Measurements from ENCODE around the gene CDC6. TPM values are rescaled to one million over a fixed set of nuclear protein-coding genes. Genes with fewer than 3 reads are reported as not detected.

The CDC6 gene
- total RNA-seq, 1 experiment from 2014 or later, result 17.6 TPM

DNA sequence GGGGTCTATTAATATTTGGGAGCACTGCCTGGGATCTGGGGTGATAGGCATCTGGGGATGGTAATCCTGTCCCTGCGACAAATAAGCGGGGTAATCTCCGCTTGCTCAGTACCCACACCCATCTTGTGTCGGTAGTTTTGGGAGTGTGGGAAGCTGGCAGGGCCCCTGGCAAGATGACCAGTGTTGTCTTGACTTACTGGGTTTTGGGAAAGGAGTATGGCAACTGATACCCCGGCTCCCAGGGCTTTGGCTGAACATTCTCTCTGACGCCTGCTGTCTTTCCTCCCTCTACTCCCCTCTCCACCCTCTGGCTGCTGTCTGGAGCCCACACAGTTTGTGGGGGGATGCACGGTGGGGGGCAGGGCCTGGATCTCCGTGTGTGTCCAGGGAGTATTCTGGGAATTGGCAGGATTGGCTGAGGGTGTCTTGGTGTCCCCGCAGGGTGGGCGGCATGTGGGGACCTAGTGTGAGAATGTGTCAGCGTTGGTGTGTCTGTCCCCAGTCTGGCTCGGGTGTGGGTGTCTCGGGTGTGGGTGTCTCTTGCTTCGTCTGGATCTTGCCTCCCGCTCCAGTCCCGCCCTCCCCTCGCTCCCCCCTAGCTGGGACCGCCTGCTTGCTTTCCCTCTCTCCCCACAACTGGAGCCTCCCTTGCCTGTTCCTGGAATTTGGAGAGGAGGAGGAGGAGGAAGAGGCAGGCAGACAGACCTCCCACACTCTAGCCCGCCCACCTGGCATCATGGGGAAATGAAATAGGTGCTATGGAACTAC, 33.3 kb downstream of the CDC6 start:
- no peak for DNase-seq (ENCODE audit: extremely low read depth, low read depth)

DNA sequence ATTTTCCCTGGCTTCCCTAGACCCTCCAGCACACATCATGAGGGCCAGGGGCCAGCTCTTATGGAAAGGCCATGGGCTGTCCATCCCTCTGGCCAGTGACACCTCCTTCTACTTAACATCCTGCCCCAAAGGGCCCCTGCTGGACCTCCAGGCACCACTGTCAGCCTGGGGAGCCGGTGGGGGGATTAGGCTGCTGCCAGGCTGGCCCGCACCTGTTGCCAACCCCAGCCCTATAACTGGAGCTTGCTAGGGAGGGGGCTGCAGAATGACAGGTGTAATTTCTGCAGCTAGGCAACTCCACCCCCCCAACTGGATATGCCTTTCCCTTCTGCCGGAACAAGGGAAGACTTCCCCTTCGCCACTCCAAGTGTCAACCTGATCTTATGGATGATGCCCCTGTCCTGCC, 33.8 kb downstream of the CDC6 start:
- DNase-seq (ENCODE audit: extremely low read depth, low read depth), result no peak

DNA sequence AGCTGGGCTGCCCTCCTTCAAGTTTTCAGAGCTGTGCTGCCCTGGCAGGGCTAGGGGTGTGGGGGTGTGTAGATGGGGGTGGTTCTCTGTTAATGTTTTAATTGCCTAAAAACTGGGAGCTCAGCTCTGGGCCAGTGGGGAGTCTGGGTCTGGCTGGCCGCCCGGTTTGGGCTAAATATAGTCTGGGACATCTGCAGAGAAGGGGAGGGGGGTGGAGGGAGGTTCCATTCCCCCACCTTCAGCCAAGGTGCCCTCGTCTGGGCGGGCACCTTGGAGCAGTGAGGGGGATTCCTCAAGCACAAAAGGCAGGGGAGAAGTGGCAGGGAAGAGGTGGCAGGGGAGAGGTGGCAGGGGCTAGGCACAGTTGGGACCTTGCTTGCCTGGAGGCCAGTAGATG, 34.3 kb downstream of the CDC6 start:
- no peak for DNase-seq (ENCODE audit: extremely low read depth, low read depth)

DNA sequence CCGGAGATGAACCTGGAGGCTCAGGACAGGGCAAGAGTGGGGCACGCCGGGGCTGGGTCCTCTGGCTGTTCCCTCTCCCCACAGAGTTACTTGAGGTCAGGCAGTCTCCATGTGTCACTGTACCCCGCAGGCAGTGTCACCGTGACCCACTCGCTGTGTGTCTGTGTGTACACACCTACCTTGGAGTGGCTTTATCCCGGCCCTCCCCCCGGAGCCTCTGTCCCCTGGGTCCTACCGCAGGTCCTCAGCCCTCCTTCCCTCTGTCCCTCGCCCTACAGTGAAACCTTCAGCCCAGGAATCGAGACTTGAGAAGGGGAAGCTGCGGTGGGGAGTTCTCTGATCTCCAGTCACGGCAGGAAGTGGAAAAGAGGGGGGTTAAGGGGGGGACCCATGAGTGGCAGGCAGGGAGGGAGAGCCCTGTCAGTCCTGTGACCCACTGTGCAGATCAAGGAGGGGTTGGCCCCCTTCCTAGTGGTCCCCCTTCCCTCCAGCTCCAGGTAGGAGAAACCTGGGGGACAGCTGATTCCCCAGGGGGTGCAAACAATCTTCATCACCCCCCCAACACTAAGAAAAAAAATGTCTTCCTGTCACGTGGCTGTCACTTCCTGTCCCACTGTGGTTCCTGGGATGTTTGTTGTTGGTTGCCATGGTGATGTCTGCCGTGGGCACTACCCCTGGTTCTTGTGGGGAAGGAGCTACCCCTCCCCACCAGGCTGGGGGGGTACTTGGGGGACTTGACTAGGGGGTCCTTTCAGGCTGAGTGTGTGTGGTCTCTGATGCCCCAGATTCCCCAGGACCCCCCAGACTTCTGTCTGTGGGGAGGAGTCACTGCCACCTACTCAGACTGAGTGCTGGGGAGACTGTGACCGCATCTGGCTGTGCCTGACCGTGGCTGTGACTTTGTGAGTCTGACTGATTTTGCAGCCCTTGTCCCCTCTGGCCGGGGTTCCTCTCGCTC, 35.0 kb downstream of the CDC6 start:
- DNase-seq (ENCODE audit: extremely low read depth, low read depth), result no peak

DNA sequence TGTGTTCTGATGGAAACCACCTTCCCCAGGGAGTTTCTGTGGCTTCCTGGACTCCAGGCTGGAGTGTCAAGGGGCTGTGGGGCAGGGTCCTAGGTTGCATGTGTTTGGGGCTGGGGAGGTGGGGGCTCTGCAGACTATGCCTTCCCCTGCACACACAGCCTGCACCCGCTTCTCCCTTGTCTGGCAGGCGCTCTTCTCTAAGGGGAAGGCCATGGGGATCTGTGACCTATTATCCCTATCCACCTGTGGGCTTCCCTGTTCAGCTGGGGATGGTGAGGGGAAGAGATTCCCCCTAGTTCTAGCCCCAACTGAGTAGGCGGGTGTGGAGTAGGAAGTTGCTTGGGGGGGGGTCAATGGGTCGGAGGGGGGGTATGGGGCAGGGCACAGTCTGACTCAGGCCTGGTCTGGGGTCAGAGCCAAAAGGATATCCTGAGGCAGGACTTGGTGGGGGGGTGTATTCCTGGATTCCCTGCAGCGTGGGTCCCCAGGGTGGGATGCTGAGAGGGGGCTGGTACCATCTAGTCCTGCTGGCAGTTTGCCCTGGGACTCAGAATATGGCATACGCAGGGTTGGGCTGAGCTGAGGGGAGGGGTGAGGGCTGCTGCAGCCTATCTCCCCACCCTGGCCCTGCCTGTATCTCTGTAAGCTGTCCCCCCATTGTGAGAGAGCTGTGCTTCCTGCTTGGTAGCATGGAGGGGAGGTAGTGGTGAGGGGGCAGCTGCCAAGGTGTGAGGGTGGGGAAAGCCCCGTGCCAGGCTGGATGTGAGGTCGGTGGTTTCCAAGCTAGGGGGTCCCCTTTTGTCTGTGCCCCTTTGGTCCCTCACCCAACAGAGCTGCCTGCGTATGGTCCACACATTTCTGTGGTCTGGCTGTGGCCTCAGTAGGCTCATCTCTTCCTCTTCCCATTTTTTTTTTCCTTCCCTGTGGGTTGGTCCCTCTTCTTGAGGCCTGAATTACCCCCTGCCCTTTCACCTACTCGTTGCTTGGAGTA, 36.0 kb downstream of the CDC6 start:
- no peak for DNase-seq (ENCODE audit: extremely low read depth, low read depth)

DNA sequence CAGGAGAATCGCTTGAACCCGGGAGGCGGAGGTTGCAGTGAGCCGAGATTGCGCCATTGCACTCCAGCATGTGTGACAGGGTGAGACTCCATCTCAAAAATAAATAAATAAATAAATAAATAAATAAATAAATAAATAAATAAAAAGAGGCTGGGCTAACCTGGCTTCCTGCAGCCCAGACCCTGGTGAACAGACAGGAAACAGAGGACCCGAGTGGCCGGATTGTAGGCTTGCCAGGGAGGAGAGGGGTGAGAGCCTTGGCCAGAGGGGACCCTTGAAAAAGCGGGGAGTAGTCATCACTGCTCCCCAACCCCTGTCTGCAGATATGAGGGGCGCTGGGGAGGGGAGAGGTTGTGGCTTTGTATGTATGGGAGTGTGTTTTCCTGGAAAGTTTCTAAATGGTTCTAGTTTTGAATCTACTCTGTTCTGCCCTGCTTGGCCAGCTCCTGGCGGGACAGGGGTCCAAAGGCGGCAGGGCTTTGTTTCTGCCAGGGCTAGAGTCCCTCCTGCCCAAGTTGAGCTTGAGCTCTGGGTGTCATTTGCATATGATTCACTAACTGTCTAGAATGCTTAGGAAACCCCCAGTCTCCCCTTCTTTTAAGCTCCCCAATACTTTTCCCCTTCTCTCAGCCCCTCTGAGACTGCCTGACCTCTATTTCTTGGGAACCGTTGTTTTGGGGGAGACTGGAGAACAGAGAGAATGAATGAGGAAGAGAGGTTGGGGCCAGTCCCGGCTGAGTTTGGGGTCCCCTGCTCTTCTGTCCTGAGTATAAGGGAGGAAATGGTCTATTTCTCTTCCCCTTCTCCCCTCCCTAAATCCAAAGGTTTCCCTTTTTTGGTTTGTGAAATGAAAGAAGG, 37.7 kb downstream of the CDC6 start:
- DNase-seq (ENCODE audit: extremely low read depth, low read depth), result no peak

DNA sequence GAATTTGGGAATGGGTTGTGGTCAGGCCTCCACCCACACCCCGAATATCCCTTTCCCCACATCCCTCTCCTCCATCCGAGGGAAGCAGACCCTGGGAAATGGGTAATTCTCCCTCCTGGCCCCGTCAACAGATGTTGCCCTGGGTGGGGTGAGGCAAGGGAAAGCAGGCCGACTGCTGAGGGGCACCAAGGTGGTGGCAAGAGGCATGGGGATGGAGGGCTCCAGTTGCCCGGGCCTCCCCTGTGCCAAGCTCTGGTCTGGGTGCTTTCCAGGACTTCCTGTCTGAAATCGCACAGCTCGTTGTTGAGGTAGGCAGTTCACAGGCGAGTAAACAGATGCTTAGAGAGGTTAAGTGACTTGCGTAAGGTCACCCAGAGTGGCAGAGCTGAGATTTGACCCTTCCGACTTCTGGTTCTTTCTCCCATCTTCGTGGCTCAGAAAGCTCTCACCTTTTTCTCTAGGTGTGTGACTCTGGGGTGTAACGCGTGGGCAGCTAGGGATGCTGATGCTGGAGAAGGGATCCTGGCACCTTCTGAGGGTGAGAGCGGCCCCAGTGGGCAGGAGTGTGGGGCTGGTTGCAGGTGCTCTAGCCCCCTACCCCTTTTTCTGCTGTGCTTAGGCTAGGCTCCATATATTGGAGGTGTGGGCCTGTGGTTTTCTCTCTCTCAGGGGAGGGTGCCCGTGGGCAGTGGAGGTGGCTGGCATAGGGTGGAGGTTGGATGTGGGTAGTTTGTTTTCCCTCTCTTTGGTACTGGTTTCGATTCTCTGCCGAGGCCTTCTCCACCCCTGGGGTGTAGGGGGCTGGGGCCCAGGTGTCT, 38.5 kb downstream of the CDC6 start:
- DNase-seq (ENCODE audit: extremely low read depth, low read depth), result no peak

DNA sequence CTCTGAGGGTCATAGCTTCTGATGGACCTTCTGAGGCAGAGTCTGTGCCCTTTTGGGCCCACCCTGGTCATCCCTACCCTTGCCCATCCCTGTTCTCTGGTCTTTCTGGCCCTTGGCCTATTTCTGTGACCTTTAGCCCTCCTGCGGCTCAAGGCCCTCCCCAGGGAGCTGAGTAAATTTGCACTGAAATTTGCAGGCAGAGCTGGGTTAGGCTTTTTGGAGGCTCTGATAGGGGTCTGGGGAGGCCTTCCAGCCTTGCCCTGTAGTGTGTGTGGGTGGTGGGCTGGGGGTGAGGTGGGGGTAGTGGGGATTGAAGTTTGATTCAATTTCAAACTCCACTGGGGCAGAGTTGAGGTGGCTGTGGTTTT, 39.1 kb downstream of the CDC6 start:
- no peak for DNase-seq (ENCODE audit: extremely low read depth, low read depth)

DNA sequence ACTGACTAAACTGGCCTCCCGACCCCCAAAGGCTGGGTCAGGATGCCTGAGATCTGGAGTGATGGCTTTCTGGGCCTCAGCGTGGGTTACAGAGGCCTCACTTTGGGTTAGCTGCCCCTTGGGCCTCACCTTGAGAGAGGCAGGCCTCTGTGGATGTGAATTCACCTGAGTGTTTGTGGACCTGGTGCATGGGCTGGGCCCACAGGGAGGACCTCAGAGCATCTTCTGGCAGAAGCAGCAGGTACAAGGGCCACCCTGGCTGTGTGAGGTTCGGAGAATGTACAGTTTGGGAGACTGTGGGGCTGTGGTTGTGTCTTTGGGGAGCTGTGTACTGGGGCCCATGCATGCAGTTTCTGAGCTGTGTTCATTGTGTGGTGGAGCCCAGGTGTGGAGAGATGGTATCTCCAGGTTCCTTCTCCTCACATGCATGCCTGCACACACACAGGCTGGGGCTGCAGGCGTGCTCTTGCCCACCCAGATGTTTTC, 39.6 kb downstream of the CDC6 start:
- no peak for DNase-seq (ENCODE audit: extremely low read depth, low read depth)

DNA sequence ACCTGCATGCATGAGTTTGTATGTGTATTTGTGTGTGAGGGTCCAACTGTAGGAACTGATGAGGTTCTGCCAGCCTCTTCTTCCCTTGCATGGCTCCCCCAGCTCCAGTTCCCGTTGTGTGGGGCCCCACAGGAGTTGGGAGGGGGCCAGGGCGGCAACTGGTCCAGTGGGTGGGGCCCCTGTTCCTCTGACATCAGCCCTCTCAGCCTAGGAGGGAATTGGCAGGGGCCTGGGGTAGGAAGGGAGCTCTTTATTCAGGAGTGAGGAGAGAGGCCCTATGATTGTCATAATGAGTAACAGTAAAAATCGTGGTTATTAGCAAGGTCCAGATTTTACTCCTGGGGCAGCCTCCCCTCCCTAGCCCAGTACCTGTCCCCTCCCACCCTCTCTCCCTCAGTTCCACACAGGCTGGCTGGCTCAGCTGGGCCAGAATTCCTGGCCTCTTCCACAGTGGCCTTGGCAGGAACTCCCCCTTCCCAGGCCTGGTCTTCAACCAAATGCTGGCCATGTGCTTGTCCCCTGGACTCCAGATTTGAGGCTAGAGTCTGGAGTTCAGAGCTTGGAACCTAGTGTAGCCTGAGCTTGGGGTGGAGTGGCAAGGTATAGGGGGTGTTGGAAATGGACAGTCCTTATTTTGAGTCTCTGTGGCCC, 40.2 kb downstream of the CDC6 start:
- no peak for DNase-seq (ENCODE audit: extremely low read depth, low read depth)

DNA sequence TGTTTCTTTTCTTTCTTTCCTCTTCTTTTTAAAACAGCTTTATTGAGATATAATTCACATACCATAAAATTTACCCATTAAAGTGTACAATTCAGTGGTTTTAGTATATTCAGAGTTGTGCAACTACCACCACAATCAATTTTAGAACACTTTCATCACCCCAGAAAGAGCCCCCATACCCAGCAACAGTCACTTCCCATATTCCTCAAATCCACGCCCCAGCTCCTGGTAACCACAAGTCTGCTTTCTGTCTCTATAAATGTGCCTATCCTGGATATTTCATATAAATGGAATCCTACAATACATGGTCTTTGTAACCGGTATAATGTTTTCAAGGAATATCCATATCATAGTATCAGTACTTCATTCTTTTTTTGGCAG, 40.7 kb downstream of the CDC6 start:
- no peak for DNase-seq (ENCODE audit: extremely low read depth, low read depth)

DNA sequence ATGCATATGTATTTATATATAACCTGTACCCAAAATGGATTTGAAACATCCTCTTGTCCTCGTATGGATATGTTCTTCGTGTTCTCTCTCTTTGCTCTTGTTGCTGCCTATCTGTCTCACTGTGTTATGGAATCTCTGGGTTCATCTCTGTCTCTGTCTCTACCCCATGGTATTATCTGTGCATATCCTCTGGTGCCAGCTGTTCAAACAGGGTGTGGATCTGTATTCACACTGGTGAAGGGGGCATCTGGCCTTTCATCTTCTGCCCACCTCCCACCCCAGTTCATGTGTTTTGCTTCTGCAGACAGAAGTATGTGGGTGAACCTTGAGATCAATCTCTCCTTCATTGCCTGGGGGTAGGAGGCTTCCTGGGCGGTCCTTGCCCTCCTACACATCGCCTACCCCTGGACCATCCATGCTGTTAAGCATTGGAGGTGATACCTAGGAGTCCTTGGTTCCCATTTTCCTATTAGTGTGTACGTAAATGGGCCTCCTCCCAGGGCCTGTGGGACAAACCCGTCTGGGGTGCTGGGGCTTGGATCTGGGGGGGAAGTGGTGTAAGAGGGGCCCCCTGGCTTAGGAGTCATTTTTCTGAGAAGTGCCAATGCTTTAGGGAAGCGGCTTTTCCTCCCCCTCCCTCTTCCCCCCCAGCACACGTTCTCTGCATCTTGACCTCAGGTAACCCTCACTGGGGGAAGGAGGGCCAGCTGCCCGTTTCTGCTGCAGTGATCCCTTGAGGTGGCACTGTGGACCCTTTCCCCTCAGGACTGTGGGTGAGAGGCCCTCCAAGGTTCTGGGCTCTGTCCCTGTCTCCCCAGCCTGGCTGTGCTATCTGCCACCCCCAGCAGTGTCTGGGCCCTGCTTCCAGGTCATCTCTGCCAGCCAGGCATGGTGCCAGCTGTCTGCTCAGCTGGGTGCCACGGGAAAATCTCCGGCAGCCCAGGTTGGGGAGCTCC, 42.4 kb downstream of the CDC6 start:
- DNase-seq (ENCODE audit: extremely low read depth, low read depth), result no peak

DNA sequence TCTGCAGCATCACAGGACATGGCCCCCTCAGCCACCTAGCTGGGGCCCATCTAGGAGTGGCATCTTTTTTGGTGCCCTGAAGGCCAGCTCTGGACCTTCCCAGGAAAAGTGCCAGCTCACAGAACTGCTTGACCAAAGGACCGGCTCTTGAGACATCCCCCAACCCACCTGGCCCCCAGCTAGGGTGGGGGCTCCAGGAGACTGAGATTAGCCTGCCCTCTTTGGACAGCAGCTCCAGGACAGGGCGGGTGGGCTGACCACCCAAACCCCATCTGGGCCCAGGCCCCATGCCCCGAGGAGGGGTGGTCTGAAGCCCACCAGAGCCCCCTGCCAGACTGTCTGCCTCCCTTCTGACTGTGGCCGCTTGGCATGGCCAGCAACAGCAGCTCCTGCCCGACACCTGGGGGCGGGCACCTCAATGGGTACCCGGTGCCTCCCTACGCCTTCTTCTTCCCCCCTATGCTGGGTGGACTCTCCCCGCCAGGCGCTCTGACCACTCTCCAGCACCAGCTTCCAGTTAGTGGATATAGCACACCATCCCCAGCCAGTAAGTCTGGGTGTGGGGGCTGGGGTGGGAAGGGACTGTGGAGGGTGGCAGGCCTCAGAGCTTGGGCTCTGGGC, 43.3 kb downstream of the CDC6 start:
- DNase-seq (ENCODE audit: extremely low read depth, low read depth), result no peak

DNA sequence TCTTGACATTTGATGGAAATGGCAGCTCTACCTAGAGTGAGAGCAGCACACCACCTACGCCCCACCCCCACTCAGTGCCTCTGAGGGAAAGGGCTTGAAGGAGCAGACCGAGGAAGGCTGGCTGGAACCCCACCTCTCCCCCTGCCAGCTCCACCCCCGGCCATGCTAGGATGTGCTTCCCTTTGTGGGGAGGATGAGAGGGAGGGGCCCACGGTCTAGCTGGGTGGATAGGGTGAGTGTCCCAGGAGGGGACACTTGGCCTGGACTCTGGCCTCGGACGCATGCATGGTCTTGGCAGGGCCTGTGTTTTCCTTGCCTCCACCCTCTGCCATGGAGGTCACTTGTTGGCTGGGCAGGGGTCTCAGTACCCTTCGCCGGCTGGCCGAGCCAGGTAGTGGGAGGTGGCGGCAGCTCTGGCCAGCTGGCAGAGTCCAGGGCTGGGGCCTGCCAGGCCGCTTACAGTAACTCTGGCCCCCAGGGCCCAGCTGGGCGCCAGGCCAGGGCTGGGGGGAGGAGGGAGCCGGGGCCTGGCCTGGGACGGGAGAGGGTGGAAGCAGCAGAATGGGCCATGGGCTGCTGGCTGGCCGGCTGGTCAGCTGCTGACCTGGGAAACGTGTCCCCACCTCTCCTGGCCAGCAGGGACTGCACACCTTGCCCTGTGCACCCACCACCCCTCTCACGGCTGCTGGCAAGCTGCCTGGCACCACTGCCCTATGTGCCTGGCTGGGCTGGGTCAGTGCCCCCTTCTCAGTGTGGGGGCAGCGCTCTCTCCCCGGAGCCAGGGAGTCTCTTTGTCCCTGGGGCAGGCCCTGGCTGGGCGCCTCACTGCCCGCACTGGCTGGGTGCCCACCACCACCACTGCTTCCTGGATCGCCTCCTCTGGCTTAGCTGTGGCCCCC, 44.3 kb downstream of the CDC6 start:
- DNase-seq (ENCODE audit: extremely low read depth, low read depth), result no peak

DNA sequence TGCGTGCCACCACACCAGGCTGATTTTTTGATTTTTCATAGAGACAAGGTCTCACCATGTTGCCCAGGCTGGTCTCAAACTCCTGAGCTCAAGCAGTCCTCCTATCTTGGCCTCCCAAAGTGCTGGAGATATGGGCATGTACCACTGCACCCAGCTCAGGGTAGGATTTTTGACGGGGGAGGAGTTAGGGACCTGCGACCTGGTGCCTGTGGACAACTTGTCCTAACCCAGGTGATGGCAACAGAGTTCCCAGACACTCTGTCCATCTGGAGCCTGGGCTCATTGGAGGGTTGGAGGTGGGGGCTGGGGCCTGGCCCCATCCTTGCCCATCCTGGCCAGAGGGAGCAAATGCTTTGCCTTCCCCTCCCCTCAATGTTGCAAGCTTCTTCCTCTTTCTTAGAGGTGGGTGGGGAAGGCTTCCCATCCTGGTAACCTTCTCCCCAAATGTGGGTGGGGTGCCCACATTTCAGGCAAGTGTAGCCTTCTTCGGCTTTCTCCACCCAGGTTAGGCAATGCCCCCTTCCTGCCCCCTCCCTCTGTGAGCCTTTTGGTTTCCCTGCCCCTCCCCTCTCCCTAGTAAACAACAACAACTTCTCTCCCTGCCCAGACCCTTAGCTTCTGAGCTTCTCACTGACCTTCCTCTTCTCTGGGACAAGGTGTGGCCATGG, 46.2 kb downstream of the CDC6 start:
- no peak for DNase-seq (ENCODE audit: extremely low read depth, low read depth)
